ENCODE results near the gene TMEM184B. TPM values are rescaled to one million over a fixed set of nuclear protein-coding genes. Genes with fewer than 3 reads are reported as not detected.

The TMEM184B gene
- total RNA-seq, 1 experiment from 2014 or later: 89.7 TPM

GRCh38 chr22:38203090-38203810, 69.6 kb downstream of the TMEM184B start:
- TF ChIP-seq MYBL2 (CRISPR knock-in tag; IDR thresholded peaks at IDR 0.05) (no peak), HMGXB4 (CRISPR knock-in tag; IDR thresholded peaks at IDR 0.05) (0 out of 2 replicates have a peak, but pooled peaks have one; percentile 43)
- Mint-ChIP-seq H3K4me1 (peaks cover 12% of the 10 kb centered on the region), H3K27ac (no peak overlapping the region), H3K9me3 (no peaks in the 10 kb centered on the region), H3K36me3 (no peaks in the 10 kb centered on the region), H3K27me3 (ENCODE audit: low read depth) (peaks cover 54% of the 10 kb centered on the region), H3K4me3 (peak overlapping the region; percentile 83)
- ATAC-seq (peak; percentile 56), DNase-seq (ENCODE audit: low spot score) (peak; percentile 56)
- POLR2A ChIA-PET: interaction anchor here (0.7 to 1.0 kb wide), 2 partner anchors 11 to 21 kb away, joined by 3 to 5 read pairs; partner anchors contain the start of gene PLA2G6
- CTCF ChIA-PET: interaction anchor here (0.6 to 2.1 kb wide), 8 partner anchors 12 to 151 kb away, joined by 3 to 10 read pairs (median 6); no protein-coding TSS in a partner anchor

- H3K36me3 Mint-ChIP-seq: no peaks in the 10 kb centered on the region
- H3K4me3 Mint-ChIP-seq: peak overlapping the region; percentile 83
- DNase-seq (ENCODE audit: low spot score): peak; percentile 50
- peak; percentile 10 for ATAC-seq
- H3K27me3 Mint-ChIP-seq (ENCODE audit: low read depth): peaks cover 54% of the 10 kb centered on the region
- ChIA-PET POLR2A (interaction anchor here (0.6 to 1.8 kb wide), 2 partner anchors 21 to 439 kb away, joined by 4 to 8 read pairs; partner anchors contain the start of gene PLA2G6), CTCF (interaction anchor here (1.1 to 2.2 kb wide), 8 partner anchors 12 to 172 kb away, joined by 5 to 18 read pairs (median 6); no protein-coding TSS in a partner anchor)
- no peak overlapping the region for H3K27ac Mint-ChIP-seq
- H3K4me1 Mint-ChIP-seq: peaks cover 12% of the 10 kb centered on the region
- H3K9me3 Mint-ChIP-seq: no peaks in the 10 kb centered on the region
- no peak for TF ChIP-seq ZNF396 (CRISPR knock-in tag; IDR thresholded peaks at IDR 0.05; ENCODE audit: borderline replicate concordance)
- TF ChIP-seq FOXP1 (CRISPR knock-in tag; IDR thresholded peaks at IDR 0.05; ENCODE audit: borderline replicate concordance): no peak
- peak; percentile 91 for TF ChIP-seq USF2 (CRISPR knock-in tag; IDR thresholded peaks at IDR 0.05)
- no peak for TF ChIP-seq ZSCAN18 (CRISPR knock-in tag; IDR thresholded peaks at IDR 0.05)
- no peak for TF ChIP-seq SMAD4 (CRISPR knock-in tag; IDR thresholded peaks at IDR 0.05)
- no peak for TF ChIP-seq ETV6 (CRISPR knock-in tag; IDR thresholded peaks at IDR 0.05)
- TF ChIP-seq JUN (CRISPR knock-in tag; IDR thresholded peaks at IDR 0.05): no peak
- TF ChIP-seq EMX1 (CRISPR knock-in tag; IDR thresholded peaks at IDR 0.05): no peak
- TF ChIP-seq ZNF281 (CRISPR knock-in tag; IDR thresholded peaks at IDR 0.05): no peak
- no peak for TF ChIP-seq HMGXB4 (CRISPR knock-in tag; IDR thresholded peaks at IDR 0.05)
- TF ChIP-seq ZNF532 (CRISPR knock-in tag; IDR thresholded peaks at IDR 0.05; ENCODE audit: borderline replicate concordance): no peak
- peak; percentile 57; the same call in 1 of the 2 replicates for TF ChIP-seq ZNF121 (CRISPR knock-in tag; IDR thresholded peaks at IDR 0.05)
- TF ChIP-seq E2F5 (CRISPR knock-in tag; IDR thresholded peaks at IDR 0.05): 0 out of 2 replicates have a peak, but pooled peaks have one; percentile 42
- TF ChIP-seq ATF6 (CRISPR knock-in tag; IDR thresholded peaks at IDR 0.05): no peak
Observed at GRCh38 chr22:38202437-38203089, 70.2 kb downstream of the TMEM184B start.

Data from WTC11 (cell line).